ENCODE measurements around the gene PSMD1.

PSMD1 gene

DNA sequence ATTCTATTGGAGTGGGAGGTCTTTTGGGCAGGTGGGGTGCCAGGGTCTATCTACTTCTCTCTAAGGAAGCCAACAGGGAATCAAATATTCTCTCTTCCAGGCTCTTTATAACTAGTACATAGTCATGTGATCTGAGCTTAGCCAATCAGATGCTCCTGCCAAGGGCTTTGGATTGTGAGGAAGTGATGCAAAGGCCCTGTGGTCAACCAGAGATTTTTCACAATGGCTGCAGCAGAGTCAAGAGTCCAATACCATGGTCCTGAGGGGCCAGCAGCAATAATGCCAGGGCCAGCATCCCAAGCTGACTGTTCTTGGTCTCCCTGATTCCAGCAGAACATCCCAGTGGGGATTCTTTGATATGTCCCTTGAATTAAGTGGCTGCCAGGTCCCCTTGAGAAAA is 27.8 kb upstream of the PSMD1 start:
- FAIRE-seq = no peak
- DNase-seq (ENCODE audit: insufficient read length, low spot score) = no peak
- TF ChIP-seq, protein P1, sequence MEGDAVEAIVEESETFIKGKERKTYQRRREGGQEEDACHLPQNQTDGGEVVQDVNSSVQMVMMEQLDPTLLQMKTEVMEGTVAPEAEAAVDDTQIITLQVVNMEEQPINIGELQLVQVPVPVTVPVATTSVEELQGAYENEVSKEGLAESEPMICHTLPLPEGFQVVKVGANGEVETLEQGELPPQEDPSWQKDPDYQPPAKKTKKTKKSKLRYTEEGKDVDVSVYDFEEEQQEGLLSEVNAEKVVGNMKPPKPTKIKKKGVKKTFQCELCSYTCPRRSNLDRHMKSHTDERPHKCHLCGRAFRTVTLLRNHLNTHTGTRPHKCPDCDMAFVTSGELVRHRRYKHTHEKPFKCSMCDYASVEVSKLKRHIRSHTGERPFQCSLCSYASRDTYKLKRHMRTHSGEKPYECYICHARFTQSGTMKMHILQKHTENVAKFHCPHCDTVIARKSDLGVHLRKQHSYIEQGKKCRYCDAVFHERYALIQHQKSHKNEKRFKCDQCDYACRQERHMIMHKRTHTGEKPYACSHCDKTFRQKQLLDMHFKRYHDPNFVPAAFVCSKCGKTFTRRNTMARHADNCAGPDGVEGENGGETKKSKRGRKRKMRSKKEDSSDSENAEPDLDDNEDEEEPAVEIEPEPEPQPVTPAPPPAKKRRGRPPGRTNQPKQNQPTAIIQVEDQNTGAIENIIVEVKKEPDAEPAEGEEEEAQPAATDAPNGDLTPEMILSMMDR (IDR thresholded peaks at IDR 0.05; ENCODE audit: insufficient read depth, missing control alignments) = no peak

DNA sequence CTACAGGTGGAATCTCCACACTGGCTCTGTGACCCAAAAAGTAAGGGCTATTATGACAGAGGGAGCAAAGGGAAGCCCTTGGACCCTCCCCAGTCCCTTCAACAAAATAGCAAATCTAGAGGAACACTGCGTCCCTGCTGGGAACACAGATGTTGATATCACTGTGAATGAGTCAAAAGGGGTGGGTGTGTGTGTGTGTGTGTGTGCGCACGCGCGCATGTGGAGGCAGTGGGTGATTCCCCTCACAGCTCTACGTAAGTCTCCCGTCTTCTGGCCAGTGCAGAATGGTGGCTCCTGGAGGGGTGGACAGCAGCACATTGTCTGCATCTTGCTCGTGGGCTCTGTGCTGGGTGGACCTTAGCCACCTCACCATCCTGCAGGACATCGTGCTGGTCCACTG is 27.1 kb upstream of the PSMD1 start:
- DNase-seq (ENCODE audit: insufficient read length, low spot score) (no peak), FAIRE-seq (no peak)
- TF ChIP-seq, protein P1 (IDR thresholded peaks at IDR 0.05; ENCODE audit: insufficient read depth, missing control alignments) = no peak

DNA sequence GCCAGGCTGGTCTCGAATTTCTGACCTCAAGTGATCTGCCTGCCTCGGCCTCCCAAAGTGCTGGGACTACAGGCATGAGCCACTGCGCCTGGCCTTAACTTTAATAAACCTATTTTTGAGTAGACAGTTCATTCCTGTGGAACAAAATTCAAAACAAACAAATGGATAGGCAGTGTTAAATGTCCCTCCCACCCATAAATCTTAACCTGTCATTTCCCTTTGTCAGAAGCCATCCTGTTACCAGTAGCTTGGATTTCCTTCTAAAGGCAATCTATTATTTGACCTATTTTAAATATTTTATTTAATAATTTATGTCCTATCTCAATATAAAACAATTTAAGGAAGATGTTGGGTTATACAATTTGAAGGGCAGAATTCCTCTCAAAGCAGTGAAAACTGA is 25.9 kb upstream of the PSMD1 start:
- TF ChIP-seq, protein P1 (IDR thresholded peaks at IDR 0.05; ENCODE audit: insufficient read depth, missing control alignments) = no peak
- DNase-seq (ENCODE audit: insufficient read length, low spot score) = no peak
- FAIRE-seq = no peak

GRCh38 chr2:231032575-231033140 is 24.0 kb upstream of the PSMD1 start:
- FAIRE-seq = no peak
- DNase-seq (ENCODE audit: insufficient read length, low spot score) = no peak
- TF ChIP-seq, protein P1 (IDR thresholded peaks at IDR 0.05; ENCODE audit: insufficient read depth, missing control alignments) = no peak

GRCh38 chr2:231033147-231034132 is 23.2 kb upstream of the PSMD1 start:
- FAIRE-seq (no peak), DNase-seq (ENCODE audit: insufficient read length, low spot score) (no peak)
- TF ChIP-seq, protein P1 (IDR thresholded peaks at IDR 0.05; ENCODE audit: insufficient read depth, missing control alignments) = no peak

DNA sequence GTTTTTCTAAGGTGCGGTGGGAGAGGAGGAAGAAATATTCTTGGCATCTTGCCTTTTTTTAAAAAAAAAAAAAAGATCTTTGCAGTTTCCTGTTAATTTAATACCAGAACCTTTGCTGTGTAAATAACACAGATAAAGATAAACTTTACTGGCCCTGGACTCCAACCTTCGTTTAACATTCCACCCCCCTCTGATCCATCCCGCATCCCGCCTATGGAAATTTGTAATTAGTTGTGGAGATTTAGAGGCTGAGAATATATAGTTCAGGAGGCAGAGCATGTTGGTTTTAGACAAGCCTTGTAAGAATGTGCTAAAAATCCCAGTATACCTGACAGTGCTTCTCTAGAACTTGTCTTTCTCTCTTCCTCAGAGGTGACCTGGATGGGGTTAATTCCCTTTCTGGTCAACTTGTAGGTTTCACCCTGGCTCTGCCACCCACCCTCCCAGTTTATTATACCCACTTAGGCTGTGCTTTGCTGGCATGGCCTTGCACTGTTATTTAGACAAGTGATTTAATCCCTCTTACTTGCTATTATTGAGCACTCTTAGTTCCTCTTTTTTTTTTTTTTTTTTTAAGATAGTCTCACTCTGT is 22.3 kb upstream of the PSMD1 start:
- FAIRE-seq = no peak
- no peak for DNase-seq (ENCODE audit: insufficient read length, low spot score)
- TF ChIP-seq, protein P1 (IDR thresholded peaks at IDR 0.05; ENCODE audit: insufficient read depth, missing control alignments) = no peak
